Adrenal gland (tissue), 5 donors: Measurements from ENCODE around the gene INPP4B.

Source experiments
- CTCF ChIP-seq, 6 experiments: fragments of 450-650 bp in 4 of 6; fragments of 200-600 bp in 2 of 6; sonication (generic) in 1 of 6; IDR thresholded peaks; 1 replicate in 5 of 6; 2 replicates in 1 of 6; pipeline versions ENCODE4 v1.5.1 to v1.8.0; 2016 to 2021; ENCODE audit warnings: antibody characterized with exemption in 6 of 6, mild to moderate bottlenecking in 2 of 6, moderate library complexity in 1 of 6
- POLR2A ChIP-seq, 2 donors: fragments of 450-650 bp; IDR thresholded peaks; one replicate each; pipeline ENCODE4 v1.6.1; 2017; ENCODE audit warnings: antibody characterized with exemption in 2 of 2, mild to moderate bottlenecking in 2 of 2, moderate library complexity in 1 of 2
- donor health status: DM: no; HTN: no; CAD: no.

- TF ChIP-seq CTCF (IDR thresholded peaks at IDR 0.05) (no peak), POLR2A (IDR thresholded peaks at IDR 0.05) (no peak)
Measured at GRCh38 chr4:142463206-142463605, 382.9 kb downstream of the INPP4B start.
